GM12865 (cell line): ENCODE results near the gene ROR1.

Experiments
- DNase-seq: peaks from one replicate; pipeline ENCODE4 v3.0.0; 2010; ENCODE audit warnings: low read depth
- H3K4me3 ChIP-seq: 2 replicates; pipeline ENCODE4 v1.5.1; 2011; ENCODE audit warnings: mild to moderate bottlenecking, low read depth, low read length, control low read depth
- CTCF ChIP-seq: IDR thresholded peaks from 2 replicates; pipeline ENCODE4 v1.5.1; 2011; ENCODE audit warnings: low read length, control low read depth, low read depth, inconsistent platforms; ENCODE audit not compliant: insufficient read depth; ENCODE audit errors: missing control alignments

ROR1 gene

GRCh38 chr1:63774617-63775417, 1.0 kb downstream of the ROR1 start:
- no peak for DNase-seq
- H3K4me3 ChIP-seq: no peak overlapping the region
- TF ChIP-seq CTCF: no peak

- no peak for DNase-seq
- TF ChIP-seq CTCF: no peak
Measured at GRCh38 chr1:63775418-63776127, 1.8 kb downstream of the ROR1 start.

GRCh38 chr1:63777286-63777685, 3.5 kb downstream of the ROR1 start:
- H3K4me3 ChIP-seq: no peak overlapping the region
- TF ChIP-seq CTCF: no peak
- no peak for DNase-seq

More at GRCh38 chr1:63775418-63776127, 1.8 kb downstream of the ROR1 start:
- H3K4me3 ChIP-seq: no peak overlapping the region

- no peak for TF ChIP-seq CTCF
- no peak for DNase-seq
- H3K4me3 ChIP-seq: no peak overlapping the region
Measured at GRCh38 chr1:63777965-63778880, 4.4 kb downstream of the ROR1 start.

GRCh38 chr1:63779338-63780211, 5.8 kb downstream of the ROR1 start:
- H3K4me3 ChIP-seq: no peak overlapping the region
- TF ChIP-seq CTCF: no peak
- DNase-seq: no peak

- no peak for DNase-seq
- no peak overlapping the region for H3K4me3 ChIP-seq
- TF ChIP-seq CTCF: no peak
Measured at GRCh38 chr1:63780565-63780964, 6.7 kb downstream of the ROR1 start.
